GM23248 (cell line): ENCODE measurements around the gene SAMD15.

Experiments used
- EZH2 ChIP-seq: fragments of 200-600 bp; sonication (generic); IDR thresholded peaks from 2 replicates; pipeline ENCODE4 v1.6.1; 2018; ENCODE audit warnings: antibody characterized with exemption, mild to moderate bottlenecking; ENCODE audit not compliant: insufficient read depth, poor library complexity, severe bottlenecking
- EZH2phosphoT487 ChIP-seq: fragments of 200-600 bp; sonication (generic); IDR thresholded peaks from 2 replicates; pipeline ENCODE4 v1.6.1; 2018; ENCODE audit warnings: antibody characterized with exemption, moderate library complexity, mild to moderate bottlenecking, low read depth; ENCODE audit not compliant: insufficient read depth

DNA sequence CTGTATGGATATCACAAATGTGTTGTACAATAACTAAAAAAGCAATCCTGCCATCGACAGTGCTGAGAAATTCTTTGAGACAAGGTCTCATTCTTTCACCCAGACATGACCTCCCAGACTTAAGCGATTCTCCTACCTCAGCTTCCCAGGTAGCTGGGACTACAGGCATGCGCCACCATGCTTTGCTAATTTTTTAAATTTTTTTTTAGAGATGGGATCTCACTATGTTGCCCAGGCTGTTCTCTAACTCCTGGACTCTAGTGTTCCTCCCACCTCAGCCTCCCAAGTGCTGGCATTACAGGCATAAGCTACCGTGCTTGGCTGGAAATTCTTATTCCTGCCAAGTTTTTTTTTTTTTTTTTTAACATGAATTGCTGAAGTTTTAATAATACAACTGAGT, 62.7 kb downstream of the SAMD15 start:
- TF ChIP-seq EZH2: no peak
- no peak for TF ChIP-seq EZH2phosphoT487
